ENCODE results near the gene SH3BP1. TPM values are rescaled to one million over a fixed set of nuclear protein-coding genes. Genes with fewer than 3 reads are reported as not detected.

The SH3BP1 gene
- total RNA-seq, 1 donor from 2014 or later = 6.9 TPM

DNA sequence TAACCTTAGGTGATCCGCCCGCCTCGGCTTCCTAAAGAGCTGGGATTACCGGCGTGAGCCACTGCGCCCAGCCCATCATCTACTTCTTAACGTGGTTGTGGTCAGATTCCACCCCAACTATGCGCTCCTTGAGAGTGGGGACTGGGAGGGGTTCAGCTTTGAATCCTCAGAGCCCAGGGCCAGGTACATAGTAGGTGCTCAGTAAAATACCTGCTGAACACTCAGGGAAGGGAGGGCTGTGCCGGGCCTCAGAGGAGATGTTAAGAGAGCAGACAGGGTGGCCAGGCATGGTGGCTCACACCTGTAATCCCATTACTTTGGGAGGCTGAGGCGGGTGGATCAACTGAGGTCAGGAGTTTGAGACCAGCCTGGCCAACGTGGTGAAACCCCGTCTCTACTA, 34.8 kb downstream of the SH3BP1 start:
- Mint-ChIP-seq H3K36me3 (ENCODE audit: unreplicated experiment) (peaks cover 5% of the 10 kb centered on the region), H3K4me1 (ENCODE audit: unreplicated experiment) (peaks cover 35% of the 10 kb centered on the region), H3K27ac (ENCODE audit: unreplicated experiment) (peak overlapping the region; percentile 91), H3K4me3 (ENCODE audit: unreplicated experiment) (no peak overlapping the region), H3K27me3 (ENCODE audit: unreplicated experiment) (no peaks in the 10 kb centered on the region), H3K9me3 (ENCODE audit: unreplicated experiment) (no peaks in the 10 kb centered on the region)
- no peak for TF ChIP-seq CTCF (IDR thresholded peaks at IDR 0.05)
- DNase-seq (ENCODE audit: extremely low spot score, unreplicated experiment) = no peak

GRCh38 chr22:37674951-37675929, 35.8 kb downstream of the SH3BP1 start, which contains the start of gene LGALS1:
Gene LGALS1, plus strand, starts transcription at chr22:37675636. Its CDS starts 67 bp downstream, at chr22:37675703.
- Mint-ChIP-seq H3K4me1 (ENCODE audit: unreplicated experiment) (peaks cover 39% of the 10 kb centered on the region), H3K4me3 (ENCODE audit: unreplicated experiment) (peak within 1 kb of the TSS; percentile 81), H3K9me3 (ENCODE audit: unreplicated experiment) (no peaks in the 10 kb centered on the region), H3K27me3 (ENCODE audit: unreplicated experiment) (no peaks in the 10 kb centered on the region), H3K36me3 (ENCODE audit: unreplicated experiment) (peaks cover 10% of the 10 kb centered on the region), H3K27ac (ENCODE audit: unreplicated experiment) (peak within 1 kb of the TSS; percentile 91)
- no peak for TF ChIP-seq CTCF (IDR thresholded peaks at IDR 0.05)
- DNase-seq (ENCODE audit: extremely low spot score, unreplicated experiment) = peak; percentile 96

- peaks cover 43% of the 10 kb centered on the region for H3K4me1 Mint-ChIP-seq (ENCODE audit: unreplicated experiment)
- TF ChIP-seq CTCF (IDR thresholded peaks at IDR 0.05) = no peak
- H3K9me3 Mint-ChIP-seq (ENCODE audit: unreplicated experiment) = no peaks in the 10 kb centered on the region
- H3K27ac Mint-ChIP-seq (ENCODE audit: unreplicated experiment) = peak overlapping the region; percentile 91
- peaks cover 10% of the 10 kb centered on the region for H3K36me3 Mint-ChIP-seq (ENCODE audit: unreplicated experiment)
- no peaks in the 10 kb centered on the region for H3K27me3 Mint-ChIP-seq (ENCODE audit: unreplicated experiment)
- no peak for DNase-seq (ENCODE audit: extremely low spot score, unreplicated experiment)
- peak overlapping the region; percentile 81 for H3K4me3 Mint-ChIP-seq (ENCODE audit: unreplicated experiment)
Observed at GRCh38 chr22:37675930-37676735, 36.7 kb downstream of the SH3BP1 start.

- Mint-ChIP-seq H3K4me3 (ENCODE audit: unreplicated experiment) (peak overlapping the region; percentile 81), H3K9me3 (ENCODE audit: unreplicated experiment) (no peaks in the 10 kb centered on the region), H3K27ac (ENCODE audit: unreplicated experiment) (peak overlapping the region; percentile 91), H3K36me3 (ENCODE audit: unreplicated experiment) (peaks cover 10% of the 10 kb centered on the region), H3K27me3 (ENCODE audit: unreplicated experiment) (no peaks in the 10 kb centered on the region), H3K4me1 (ENCODE audit: unreplicated experiment) (peaks cover 49% of the 10 kb centered on the region)
- DNase-seq (ENCODE audit: extremely low spot score, unreplicated experiment) = peak; percentile 95
- no peak for TF ChIP-seq CTCF (IDR thresholded peaks at IDR 0.05)
Observed at GRCh38 chr22:37676736-37677492, 37.4 kb downstream of the SH3BP1 start.

All from osteocyte (in vitro differentiated cells).